ENCODE results near the gene SPATC1L.

SPATC1L gene

GRCh38 chr21:46161633-46162592, 22.3 kb downstream of the SPATC1L start:
- DNase-seq (ENCODE audit: low read depth), result no peak

DNA sequence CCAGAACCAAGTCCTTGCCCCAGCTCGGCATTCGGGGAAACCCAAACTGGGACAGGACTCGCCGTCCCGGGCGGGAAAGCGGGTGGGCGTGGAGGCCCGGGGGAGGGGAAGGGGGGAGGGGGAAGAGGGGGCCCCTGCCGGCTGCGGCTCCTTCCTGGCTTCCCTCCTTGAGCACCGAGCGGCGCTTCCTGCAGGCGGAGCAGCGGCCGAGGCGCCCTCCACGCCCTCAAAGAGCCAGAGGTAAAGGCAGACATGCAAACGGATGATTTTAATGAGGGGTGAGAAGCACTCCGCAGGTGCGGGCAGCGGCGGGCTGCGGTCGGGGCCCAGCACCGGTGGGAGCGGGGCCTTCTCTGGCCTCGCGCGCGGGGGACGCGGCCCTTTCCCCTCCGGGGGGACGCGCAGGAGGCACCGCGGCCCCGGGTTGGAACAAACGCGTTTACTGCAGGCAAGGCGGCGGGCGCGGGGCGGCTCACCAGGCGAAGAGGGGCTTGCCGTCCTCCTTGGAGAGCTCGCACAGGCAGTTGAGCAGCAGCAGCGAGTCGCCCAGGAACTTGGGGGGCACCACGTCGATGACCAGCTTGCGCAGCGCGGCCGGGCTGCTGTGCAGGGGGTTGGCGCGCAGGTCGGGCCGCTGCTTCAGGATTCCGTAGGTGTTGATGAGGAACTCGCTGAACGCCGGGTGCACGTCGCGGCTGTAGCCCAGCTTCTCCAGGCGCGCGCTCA, 23.2 kb downstream of the SPATC1L start:
- no peak for DNase-seq (ENCODE audit: low read depth)

DNA sequence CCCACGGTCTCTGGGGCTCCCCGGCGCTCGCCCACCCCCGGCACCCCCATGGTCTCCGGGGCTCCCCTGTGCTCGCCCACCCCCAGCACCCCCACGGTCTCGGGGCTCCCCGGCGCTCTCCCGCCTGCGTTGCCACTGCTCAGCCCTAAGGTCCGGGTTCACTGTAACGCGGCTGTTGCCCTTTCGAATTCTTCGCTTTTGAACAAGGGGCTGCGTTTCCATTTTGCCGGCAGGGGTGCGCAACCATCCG, 23.7 kb downstream of the SPATC1L start:
- DNase-seq (ENCODE audit: low read depth), result no peak

GRCh38 chr21:46159841-46160656, 24.2 kb downstream of the SPATC1L start:
- no peak for DNase-seq (ENCODE audit: low read depth)

DNA sequence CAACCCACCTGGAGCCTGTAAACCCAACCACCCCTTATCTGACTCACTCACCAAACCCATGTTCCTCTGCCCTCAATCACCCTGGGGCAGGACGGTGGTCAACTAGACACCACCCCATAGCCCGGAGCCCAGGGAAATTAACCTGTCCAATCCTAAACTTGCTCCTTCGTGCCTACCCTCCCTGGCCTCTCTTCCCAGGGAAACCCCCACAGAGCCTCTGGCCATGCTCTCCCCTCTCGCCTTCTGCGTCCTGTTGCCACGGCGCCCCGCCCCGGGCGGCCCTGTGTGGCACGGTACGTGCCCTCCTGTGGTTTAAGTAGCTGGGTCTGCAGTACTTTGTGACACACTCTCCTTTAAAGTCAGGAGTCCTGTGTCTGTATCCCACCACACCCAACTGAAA, 24.9 kb downstream of the SPATC1L start:
- DNase-seq (ENCODE audit: low read depth), result no peak

DNA sequence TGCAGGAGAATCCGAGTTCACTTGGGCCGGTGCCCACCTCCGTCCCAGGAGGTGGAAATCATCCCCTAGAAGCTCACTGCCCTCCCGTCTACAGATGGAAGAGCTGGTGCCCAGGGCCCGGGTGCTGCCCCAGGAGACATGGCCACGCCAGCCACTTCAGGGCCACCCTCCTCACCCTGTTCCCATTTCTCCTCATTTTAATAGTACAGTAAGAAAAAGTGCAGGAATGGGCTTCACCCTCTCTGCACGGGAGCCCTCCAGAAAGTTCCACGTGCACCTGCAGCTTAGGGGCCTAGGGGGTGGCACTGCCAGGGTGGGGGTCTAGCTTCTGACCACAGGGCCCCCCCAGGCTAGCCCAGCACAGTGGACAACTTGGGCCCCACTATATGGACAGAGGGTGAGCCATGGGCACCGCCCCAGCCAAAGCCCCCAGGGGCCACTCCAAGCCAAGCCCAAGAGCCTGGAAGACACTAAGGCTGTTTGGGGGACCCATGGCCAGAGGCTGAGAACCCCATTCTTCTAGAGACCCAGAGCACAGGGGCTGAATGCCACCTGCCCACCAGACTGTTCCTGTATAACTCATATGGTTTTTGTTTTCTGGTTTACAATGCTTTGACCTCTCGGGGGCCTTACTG, 25.5 kb downstream of the SPATC1L start:
- DNase-seq (ENCODE audit: low read depth), result no peak

DNA sequence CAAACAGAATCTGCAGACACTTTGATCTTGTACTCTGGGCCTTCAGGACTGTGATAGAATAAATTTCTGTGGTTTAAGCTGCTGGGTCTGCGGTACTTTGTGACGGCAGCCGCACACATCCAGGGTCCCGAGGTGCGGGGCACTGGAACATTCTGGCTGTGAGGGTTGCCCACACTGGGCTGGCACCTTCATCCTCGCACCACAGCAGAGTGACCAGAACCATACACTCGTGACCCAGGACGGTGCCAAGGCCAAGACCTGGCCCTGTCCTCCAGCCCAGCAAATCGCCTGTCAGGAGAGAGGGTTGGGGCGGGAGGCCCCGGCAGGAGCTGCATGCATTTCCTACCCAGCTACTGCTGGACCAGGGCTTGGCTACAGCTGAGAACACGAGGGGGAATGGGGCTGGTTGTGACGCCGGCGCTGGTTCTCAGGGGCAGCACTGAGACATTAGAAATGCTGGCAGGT, 26.2 kb downstream of the SPATC1L start:
- DNase-seq (ENCODE audit: low read depth), result no peak

DNA sequence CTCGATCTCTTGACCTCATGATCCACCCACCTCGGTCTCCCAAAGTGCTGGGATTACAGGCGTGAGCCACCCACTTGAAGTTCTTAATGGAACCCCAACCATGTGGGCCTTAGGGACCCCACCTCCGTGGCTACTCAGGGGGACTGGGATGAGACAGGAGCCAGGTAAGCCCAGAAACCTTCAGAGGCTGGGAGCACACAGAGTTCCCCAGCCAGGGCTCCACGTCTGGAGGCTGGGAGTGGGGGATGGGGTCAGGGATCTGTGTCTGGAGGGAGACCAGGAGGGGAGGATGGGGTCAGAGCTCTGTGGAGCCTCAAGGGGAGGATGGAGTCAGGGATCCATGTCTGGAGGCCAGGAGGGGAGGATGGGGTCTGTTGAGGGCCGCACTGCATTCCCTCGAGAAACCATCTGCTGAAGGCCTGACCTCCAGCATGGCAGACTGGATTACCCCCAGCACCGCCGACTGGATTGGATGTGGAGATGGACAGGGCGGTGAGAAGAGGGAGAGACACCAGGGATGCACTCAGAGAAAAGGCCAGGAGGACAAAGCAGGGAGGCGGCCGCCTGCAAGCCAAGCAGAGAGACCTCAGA, 26.8 kb downstream of the SPATC1L start:
- no peak for DNase-seq (ENCODE audit: low read depth)

DNA sequence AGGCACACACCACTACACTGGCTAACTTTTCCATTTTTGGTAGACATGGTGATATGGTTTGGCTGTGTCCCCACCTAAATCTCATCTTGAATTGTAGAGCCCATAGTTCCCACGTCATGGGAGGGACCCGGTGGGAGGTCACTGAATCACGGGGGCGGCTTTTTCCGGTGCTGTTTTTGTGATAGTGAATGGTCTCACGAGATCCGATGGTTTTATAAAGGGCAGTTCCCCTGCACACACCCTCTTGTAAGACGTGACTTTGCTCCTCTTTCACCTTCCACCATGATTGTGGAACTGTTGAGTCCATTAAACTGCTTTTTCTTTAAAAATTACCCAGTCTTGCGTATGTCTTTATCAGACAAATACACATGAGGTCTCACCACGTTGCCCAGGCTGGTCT, 27.6 kb downstream of the SPATC1L start:
- no peak for DNase-seq (ENCODE audit: low read depth)

GRCh38 chr21:46156378-46156645, 27.9 kb downstream of the SPATC1L start:
- no peak for DNase-seq (ENCODE audit: low read depth)

- no peak for DNase-seq (ENCODE audit: low read depth)
Observed at GRCh38 chr21:46155514-46156377, 28.5 kb downstream of the SPATC1L start, which contains the start of gene FTCD. FTCD (minus strand) TSS chr21:46155579; CDS start chr21:46155523, 56 bp downstream.

DNA sequence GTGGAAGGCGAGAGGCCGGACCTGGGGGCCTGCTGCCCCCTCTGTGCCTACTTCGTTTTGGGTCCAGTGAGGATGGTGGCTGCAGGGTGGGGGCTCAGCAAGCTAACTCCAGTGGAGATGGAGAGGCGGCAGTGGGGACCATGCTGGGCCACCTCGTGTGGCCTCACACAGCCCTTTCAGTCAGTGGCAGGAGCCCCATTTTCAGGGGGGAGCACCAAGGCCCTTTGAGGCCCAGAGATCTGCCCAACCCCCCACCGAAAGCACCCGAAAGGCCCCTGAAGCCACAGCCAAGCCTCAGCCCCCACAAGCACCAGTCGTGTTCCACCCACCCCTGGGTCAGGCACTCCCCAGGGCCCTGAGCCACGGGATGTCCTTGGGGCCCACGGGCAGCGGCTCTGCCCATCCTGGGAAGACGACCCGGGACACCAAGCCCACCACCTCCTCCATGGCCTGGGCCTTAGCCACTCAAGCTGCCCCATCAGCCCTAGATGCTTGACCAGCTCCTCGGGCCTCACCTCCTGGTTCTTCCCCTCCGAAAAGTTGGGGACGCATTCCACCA, 29.2 kb downstream of the SPATC1L start:
- DNase-seq (ENCODE audit: low read depth), result no peak

GRCh38 chr21:46154155-46154954, 29.9 kb downstream of the SPATC1L start:
- DNase-seq (ENCODE audit: low read depth), result no peak

GRCh38 chr21:46153247-46154154, 30.8 kb downstream of the SPATC1L start:
- DNase-seq (ENCODE audit: low read depth), result peak; percentile 50

DNA sequence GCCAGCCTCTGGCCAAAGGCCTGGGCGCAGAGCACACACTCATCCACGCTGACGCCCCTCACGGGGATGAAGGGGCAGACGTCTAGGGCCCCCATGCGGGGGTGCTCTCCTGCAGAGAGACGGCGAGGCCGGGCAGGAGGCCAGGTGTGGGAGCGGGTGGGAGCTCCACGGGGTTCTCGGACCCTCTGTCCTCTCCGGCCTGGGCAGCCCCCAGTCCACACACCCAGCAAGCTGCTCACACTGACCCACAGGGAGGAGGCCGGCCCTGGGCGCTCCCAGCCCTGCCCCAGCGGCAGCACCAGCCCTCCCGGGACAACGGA, 31.4 kb downstream of the SPATC1L start:
- no peak for DNase-seq (ENCODE audit: low read depth)

GRCh38 chr21:46151989-46152926, 32.0 kb downstream of the SPATC1L start:
- no peak for DNase-seq (ENCODE audit: low read depth)

GRCh38 chr21:46151261-46151988, 32.8 kb downstream of the SPATC1L start:
- no peak for DNase-seq (ENCODE audit: low read depth)

All from EH (cell line).